Measurements from ENCODE around the gene CARD11. TPM values are rescaled to one million over a fixed set of nuclear protein-coding genes. Genes with fewer than 3 reads are reported as not detected.

CARD11 gene
- polyA plus RNA-seq, 4 donors = 1.1 to 2.3 (median 1.3) TPM

DNA sequence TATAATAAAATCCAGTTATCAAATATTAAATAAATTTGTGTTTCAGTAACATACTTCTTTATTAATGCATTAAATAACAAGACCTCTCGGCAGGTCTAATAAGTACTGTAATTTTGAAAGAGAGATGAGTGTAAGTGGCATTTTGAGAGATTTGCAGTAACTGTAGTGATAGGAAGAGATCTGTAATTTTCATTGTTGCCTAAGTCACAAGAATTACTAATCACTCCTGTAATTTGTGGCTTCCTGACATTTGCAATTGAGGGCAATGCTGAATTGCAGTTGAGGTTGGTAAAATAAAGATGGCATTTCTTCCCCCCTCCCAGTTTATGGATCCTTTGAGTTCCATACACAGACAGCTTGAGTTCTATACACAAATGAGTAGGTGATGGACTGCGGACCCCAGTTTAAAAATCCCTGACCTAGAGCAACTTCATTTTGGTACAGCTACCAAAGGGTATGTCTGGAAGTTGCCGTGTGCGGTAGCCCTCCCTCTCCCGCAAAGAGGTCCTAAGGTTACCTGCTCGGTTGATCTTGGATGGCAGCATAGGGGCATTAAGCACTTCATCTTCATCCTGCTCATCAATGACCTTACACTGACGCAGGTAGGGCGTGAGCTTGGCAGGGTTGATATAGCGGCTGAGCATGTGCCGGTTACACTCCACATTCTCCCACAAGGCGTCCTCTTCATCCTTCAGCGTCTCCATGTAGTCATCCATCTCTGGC is 96.4 kb downstream of the CARD11 start:
- DNase-seq (ENCODE audit: low read depth in 4 of 4, low spot score in 2 of 4) = no peak

DNA sequence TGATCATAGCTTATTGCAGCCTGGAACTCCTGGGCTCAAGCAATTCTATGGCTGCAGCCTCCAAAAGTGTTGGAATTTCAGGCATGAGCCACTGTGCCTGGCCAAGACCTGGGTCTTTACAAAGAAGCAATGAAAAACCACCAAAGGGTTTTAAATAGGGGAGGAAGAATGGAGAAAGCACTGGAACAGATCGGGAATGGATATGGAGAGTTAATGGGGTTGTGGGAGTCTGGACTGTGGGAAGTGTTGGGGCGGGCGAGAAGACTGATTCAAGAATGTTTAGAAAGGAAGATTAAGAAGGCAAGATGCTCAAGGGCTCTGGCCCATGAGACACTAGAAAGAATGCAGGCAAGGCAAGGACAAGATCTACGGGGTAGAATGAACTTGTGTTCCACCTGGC is 98.5 kb downstream of the CARD11 start:
- DNase-seq (ENCODE audit: low read depth in 4 of 4, low spot score in 2 of 4) = no peak

DNA sequence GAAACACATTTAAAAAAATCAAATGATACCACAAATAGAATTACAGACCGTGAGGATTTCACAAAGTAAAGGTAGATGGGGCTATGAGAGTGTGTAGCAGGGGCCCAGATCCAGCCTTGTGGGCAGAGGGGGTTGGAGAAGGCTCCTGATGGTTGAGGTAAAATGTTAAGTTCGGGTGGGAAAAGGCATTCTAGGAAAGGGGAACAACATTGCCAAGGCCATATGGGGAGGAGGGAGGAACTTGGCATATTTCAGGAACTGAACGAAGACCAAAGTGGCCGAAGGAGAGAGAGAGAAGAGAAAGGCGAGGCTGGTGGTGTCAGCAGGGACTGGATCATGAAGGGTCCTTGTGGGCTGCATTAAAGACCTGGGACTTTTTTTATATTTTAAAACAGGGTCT is 98.9 kb downstream of the CARD11 start:
- no peak for DNase-seq (ENCODE audit: low read depth in 4 of 4, low spot score in 2 of 4)

DNA sequence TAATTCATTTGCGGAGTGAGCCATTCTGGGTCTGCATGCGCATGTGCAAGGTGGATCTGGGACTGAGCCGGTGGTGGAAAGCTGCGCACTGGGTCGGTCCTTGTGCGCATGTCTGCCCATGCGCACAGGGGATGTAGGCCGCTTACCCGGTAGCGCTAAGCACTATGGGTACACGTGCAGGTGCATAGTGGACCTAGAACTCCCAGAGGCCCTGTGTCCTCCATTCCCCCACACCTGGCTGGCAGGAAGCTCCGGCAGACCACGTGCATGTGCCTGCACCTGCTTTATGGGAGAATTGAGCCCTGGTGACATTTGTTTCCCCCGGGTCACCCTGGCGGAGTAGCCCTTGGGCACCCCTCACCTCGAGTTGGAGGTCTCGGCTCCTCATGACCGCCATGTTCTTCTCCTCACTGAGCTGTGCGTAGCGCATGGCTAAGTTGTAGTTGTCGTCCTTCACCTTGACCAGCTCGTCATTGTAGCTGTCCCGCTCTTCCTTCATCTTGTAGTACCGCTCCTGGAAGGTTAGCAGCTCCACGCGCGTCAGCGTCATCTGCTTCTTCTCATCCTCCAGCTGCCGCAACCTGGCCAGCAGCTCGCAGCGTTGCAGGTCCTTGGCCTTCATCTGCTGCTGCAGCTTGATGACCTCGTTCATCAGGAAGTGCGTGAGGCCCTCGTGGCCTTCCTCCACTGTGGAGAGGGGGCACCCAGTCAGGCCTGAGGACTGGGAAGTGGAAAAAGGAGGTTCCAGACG is 99.6 kb downstream of the CARD11 start:
- DNase-seq (ENCODE audit: low read depth in 4 of 4, low spot score in 2 of 4) = no peak

DNA sequence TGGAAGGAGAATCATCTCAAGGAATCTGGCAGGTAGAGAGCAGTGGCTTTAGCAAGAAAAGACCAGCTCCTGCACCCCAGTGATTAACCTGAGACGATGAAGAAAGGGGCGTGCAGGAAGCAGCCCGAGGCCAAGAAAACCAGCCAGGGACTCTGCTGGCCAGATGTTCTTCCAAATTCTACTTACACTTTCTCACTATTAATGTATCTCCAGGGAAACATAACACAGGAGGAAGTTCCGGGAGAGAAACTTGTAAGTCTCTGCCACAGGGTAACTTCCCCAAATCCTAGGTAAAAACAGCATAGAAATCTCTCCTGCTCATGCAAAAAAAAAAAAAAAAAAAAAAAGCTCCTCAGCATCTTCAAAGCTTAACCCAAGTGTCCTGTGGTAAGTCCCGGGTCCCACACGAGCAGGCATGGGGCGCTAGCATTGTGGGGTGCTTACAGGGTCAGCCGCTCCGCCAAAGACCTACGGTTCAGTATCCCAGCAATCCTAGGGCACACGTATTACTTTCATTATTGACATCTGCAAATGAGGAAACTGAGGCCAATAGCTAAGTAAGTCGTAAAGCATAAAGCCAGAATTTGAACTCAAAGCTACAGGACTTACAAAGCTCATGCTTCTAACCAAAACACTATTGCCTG is 102.3 kb downstream of the CARD11 start:
- no peak for DNase-seq (ENCODE audit: low read depth in 4 of 4, low spot score in 2 of 4)

DNA sequence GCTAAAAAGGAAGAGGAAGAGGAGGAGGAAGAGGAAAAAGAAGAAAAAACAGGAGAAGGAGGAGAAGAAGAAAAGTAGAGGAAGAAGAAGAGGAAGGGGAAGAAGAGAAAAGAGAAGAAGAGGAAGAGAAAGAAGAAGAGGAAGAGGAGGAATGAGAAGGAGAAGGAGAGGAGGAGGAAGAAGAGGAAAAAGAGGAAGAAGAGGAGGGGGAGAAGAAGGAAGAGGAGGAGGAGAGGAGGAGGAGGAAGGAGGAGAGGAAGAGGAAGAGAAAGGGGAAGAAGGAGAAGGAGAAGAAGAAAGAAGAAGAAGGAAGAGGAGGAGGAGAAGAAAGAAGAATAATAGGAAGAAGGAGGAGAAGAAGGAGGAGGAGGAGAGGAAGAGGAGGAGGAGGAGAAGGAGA is 103.2 kb downstream of the CARD11 start:
- no peak for DNase-seq (ENCODE audit: low read depth in 4 of 4, low spot score in 2 of 4)

DNA sequence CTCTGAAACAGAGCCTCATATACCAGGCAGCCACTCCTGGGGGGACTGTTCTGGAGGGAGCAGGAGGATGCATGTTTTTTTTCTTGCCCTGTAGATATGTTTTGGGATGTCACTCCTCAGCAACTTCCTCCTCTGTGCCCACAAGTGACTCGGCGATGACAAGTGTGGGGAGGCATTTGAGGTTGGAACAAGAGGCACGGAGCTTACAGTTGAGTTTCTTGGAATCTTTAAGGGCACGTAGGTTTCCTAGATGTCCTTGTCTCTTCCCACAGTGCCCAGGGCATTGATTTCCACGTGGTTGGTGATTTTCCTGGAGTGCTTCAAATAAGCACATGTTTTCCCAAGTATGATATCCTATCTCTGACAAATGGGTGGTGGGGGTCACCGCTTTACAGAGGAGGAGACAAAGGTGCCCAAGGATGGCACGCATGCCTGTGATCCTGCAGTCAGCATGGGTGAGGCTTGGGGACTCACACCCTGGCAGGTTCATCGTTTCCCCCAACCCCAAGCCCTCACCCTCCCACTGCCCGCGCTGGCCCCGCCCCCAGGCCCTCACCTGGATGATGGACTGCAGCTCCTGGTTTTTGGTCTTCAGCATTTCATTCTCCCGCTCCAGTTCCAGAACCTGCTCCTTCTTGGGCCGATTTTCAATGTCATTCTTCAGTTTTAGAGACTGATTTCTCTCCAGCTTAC is 104.3 kb downstream of the CARD11 start:
- no peak for DNase-seq (ENCODE audit: low read depth in 4 of 4, low spot score in 2 of 4)

DNA sequence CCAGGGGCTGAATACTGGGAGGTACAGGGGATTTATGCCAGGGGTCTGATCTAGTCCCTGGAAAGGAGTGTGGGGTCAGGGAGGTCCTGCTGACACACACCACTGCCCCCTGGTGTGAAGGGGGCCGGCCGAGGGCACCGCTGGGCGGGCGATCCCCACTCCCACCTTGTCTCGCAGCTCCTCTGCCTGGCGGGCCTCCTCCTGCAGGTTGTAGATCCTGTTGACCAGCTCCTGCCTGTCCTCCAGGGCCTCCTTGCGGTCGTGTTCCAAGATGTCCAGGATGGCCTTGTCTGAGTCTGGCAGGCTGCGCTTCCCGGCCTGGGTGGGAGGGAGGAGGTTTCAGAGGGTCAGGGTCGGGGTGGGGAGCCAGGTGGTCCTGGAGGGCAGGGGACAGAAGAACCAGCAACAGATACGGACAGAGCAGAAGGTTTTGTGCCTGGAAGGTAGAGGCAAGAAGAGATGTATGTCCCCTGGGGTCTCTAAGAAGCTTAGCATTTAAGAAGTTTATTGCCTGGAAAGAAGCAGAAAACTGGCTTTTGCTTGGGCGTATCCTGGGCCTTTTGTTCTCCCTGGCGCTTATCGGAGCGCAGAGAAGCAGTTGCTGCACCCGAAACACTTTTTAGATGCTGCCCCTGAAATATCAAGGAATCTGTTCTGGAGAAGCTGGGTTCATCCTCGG is 105.0 kb downstream of the CARD11 start:
- DNase-seq (ENCODE audit: low read depth in 4 of 4, low spot score in 2 of 4) = no peak

DNA sequence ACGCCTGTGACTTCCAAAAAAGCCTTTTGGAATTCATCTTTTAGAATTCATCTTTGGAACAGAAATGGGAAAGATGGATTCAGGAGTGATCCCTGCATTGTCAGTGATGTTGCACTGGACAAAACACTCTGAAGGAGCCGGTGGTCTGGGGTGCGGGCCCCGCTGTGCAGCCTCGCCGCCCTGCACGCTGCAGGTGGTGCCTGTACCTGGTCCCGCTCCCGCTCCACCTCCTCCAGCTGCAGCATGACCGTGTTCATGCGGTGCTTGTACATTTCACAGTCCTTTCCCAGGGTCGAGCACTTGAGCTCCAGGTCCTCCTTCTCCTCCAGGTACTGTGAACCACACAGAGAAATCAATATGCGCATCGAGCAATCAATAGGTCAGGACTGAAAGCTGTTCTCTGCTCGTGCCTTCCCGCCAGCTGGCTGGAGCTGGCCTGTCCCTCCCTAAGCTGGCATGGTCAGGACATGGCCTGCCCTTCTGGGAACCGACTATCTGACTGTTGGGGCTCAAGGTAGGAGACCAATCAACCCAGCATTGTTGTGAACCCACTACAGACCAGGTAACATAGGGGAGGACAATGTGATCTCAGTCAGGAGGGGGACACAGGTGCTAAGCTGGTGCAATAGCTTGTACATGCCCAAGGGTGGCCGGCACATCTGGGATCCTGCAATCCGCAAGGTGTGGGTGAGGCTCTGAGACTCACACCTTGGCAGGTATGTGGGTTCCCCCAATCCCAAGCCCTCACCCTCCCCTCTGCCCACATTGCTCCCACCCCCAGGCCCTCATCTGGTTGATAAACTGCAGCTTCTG is 105.8 kb downstream of the CARD11 start:
- no peak for DNase-seq (ENCODE audit: low read depth in 4 of 4, low spot score in 2 of 4)

DNA sequence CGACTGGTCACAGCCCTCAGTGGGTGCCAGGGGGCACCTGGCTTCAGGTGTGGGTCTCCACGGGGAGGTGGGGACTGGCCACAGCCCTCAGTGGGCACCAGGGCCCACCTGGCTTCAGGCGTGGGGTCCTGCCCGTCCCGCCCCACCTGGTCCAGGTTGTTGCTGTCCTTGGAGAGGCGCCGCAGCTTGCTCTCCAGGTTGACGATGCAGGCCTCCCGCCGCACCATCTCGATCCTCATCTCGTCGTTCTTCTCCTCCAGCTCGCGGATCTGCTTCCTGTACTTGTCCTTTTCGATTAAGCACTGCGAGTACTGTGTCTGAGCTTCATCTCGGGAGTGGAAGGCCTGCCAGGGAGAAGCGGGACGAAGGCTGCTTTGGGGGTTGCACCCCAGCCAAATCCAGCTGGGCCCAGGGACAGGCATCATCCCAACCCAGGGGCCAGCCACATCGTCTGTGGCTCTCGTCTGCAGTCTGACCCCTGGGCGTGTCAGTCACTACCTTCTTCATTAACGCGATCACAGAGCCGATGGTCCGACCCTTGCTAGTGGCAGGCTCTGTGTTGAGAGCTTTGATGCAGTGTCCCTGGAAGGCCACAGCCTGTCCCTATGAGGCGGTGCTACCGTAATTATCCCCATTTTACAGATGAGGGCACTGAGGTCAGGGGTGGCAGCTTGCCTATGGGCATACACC is 106.6 kb downstream of the CARD11 start:
- DNase-seq (ENCODE audit: low read depth in 4 of 4, low spot score in 2 of 4) = no peak

DNA sequence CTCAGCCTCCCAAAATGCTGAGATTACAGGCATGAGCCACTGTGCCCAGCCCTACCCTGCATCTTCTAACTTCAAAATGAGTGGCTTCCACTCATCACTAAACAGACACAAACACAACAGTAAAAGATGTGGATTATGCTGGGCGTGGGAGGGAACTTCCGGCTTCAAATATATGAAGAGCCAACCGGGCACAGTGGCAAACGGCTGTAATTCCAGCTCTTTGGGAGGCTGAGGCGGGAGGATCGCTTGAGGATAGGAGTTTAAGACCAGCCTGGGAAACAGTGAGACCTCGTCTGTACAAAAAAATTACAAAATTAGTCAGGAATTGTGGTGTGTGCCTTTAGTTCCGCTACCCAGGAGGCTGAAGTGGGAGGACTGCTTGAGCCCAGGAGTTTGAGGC is 107.4 kb downstream of the CARD11 start:
- DNase-seq (ENCODE audit: low read depth in 4 of 4, low spot score in 2 of 4) = no peak

DNA sequence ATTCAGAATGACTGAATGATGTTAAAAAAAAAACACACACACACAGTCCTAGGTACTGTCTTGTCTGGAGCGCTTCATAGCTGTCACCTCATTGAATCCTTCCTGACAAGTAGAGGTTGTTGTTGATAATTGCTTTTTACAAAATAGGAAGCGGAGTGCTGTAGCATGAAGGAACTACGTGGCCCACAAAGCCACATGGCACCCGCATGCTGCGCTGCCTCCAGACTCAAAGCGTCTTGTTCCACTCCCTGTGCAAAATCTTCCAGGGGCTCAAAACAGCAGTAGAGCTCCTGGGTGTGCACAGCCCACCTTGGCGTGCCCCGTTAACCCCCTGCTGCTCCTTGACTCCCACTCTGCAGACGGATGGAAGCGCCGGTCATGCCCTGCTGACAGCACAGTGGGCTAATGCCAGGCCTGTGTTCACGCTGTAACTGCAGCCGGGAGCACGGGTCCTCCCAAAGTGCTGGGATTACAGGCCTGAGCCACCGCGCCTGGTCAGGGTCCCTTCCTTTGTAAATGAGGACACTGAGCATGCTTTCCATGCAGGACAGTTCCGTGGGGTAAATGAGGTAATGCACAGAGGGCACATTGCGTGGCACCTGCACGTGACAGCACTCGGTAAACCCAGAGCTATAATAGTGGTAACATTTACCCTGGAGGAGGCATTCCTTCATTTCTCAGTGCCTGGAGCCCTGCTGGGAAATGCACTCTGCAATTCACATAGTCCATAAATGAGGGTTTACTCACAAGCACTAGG is 108.5 kb downstream of the CARD11 start:
- DNase-seq (ENCODE audit: low read depth in 4 of 4, low spot score in 2 of 4) = no peak

DNA sequence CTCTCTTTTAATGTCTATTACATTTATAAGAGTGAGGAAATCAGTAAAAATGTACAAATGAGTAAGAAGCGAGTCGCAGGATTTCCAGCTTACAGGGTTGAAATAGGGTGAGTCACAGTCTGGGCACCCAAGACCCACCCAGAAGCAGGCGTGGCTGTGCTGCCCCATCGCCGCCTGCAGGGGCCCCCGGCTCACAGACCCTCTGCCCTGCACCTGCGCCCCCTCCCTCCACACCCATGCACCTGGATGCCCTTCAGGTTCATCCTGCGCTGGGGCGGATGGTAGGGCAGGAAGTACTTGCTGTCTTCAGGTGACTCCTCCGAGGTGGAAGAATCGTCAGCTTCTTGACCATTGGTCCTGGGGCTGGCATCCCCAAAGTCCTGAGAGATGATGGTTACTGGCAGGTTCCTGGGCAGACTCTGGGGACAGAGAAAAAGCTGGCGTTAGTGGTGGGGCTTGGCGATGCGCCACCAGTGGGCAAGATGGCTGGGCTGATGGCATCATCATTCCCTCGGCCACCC is 109.4 kb downstream of the CARD11 start:
- DNase-seq (ENCODE audit: low read depth in 4 of 4, low spot score in 2 of 4) = no peak

DNA sequence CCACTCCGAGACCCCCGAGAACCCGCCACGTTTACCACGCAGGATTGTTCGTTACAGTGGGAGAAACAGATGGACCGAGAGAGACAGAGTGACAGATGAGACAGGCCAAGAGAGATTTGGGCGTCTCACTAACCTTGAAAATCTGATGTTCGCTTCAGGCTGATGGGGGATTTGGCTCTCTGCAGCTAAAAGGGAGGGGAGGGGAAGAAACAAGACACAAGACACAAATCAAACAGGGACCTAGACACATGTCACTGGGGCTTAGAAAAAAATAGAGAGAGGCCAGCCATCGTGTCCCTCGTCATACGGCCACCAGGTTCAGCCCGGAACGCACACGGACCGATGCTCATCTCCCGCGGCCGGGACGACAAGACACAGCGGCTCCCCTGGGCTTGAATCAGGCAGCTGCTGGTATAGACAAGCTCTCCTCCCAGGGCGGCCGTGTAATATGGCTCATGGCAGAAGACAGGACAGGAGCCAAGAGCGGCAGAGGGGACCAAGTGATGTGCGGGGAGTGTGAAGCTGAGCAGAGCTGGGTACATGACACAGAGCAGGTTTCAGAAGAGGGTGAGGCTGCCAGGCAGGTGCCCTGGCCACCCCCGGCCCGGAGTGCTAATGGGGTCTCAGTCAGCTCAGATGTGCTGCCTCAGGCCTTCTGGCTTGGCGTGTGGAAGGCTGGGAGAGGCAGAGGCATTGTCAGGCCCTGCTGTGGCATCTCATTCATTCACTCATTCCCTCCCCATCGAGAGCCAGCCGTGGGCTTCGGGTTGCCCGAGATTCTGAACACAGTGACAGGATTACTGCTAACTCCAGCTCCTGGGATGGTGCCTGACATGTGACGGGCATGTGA is 111.0 kb downstream of the CARD11 start:
- DNase-seq (ENCODE audit: low read depth in 4 of 4, low spot score in 2 of 4) = no peak

DNA sequence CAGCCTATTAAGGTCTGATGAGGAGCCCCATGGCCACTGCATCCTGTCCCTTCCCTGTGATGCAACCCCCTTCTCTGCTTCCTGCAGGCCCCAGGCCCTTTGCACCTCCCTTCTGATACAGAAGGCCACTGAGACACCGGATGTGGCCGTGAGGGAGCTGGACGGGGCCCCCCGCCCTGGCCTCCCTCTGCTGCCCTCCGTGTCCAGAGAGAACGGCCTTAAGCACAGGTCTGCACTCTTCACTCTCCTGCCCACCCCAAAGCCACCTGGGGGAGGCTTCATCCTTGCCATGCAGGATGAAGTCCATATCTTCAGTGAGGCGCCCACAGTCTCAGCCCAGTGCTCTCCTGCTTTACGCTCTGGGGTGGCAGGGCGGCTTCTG is 112.6 kb downstream of the CARD11 start:
- no peak for DNase-seq (ENCODE audit: low read depth in 4 of 4, low spot score in 2 of 4)

DNA sequence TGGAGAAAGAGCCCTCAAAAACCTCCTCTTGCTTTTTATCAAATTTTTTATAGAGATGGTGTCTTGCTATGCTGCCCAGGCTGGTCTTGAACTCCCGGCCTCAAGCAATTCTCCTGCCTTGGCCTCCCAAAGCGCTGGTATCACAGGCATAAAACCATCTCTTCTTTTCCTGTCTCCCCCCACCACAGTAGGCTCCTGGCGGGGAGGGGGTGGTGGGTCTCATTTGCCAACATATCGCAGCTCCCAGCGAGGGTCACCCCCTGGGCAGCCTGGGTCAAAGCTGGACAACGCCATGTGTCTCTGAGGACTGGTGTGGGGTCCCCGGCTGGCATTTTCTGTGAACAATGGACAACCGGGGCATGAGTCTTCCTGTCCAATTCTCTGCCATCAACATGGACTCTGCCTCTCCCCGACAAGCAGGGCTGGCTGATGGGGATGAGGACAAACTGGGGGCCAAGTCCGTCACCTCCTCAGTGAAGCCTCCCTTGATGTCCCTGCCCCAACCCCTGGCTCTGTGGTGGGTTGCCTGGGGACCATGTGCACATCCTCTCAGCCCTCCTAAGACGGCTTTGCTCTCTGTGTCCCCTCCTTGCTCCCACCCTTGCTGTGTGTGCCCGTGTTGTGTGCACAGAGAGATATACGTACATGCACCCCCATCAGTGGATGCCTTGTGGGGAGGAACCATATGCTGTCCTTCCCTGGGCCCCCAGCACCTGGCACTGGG is 113.2 kb downstream of the CARD11 start:
- DNase-seq (ENCODE audit: low read depth in 4 of 4, low spot score in 2 of 4) = no peak
